ENCODE data around the gene FAAP20. TPM values are rescaled to one million over a fixed set of nuclear protein-coding genes. Genes with fewer than 3 reads are reported as not detected.

FAAP20 gene
- polyA plus RNA-seq, 3 donors, result 30.4 to 69.3 (median 62.6) TPM

DNA sequence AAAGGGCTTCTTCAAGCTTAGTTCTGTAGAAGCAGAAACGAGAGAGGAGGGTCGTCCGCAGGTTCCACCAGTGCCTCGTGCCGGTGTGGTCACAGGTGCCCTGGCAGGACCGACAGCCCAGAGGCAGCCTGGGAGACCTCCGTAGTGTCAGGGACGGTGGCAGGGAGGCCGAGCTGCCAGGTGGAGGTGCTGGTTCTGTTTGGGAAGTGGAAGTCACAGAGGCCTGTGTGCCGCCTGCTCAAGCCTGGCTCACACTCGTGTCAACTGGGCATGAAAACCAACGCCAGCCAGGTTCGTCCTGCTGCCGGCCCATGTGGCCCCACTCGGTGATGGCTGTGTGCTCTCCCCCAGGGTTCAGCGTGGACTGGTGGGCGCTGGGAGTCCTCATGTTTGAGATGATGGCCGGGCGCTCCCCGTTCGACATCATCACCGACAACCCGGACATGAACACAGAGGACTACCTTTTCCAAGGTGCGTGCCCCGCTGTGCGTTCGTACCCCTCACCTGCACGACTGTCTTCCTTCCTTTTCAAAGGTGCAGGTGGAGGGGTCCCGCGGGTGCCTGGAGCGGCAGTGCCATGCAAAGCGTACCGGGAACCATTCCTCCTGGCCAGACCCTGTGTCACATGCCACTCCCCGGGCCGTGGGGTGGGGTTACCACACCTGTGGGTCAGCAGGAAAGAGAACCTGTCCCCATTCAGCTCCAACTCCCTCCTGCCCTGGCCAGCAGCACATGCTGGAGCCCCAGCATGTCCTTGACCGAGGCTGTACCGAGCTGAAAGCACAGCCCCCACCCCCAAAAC lies 20.8 kb downstream of the FAAP20 start:
- no peak overlapping the region for H3K27ac ChIP-seq (ENCODE audit: low read depth, low read length)
- 76 to 79% (median 79%) methylated on average over 37 of the region's 37 CpGs for WGBS, 3 donors

DNA sequence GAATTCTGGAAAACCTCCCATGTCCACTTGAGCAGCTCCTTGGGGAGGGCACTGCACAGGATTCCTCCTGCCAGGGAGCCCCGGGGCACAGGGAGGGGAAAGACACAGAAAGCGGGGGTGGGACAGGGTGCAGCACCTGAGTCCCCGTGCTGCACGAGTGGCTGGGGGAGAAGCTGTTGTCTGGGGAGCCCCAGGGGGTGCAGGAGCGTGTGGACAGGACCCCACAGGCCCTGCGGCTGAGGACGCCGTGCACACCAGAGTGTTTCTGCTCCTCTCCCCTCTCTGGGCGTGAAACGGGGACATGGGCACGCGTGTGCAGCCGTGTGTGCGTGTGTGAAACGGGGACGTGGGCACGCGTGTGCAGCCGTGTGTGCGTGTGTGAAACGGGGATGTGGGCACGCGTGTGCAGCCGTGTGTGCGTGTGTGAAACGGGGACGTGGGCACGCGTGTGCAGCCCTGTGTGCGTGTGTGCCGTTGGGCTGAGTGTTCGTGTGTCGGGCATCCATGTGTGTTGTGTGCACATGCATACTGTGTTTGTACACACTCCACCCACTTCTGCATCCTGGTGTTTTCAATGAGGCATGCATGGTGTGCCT lies 21.9 kb downstream of the FAAP20 start:
- H3K27ac ChIP-seq (ENCODE audit: low read depth, low read length), result no peak overlapping the region
- 88 to 93% (median 92%) methylated on average over 30 to 33 of the region's 33 CpGs for WGBS, 3 donors

DNA sequence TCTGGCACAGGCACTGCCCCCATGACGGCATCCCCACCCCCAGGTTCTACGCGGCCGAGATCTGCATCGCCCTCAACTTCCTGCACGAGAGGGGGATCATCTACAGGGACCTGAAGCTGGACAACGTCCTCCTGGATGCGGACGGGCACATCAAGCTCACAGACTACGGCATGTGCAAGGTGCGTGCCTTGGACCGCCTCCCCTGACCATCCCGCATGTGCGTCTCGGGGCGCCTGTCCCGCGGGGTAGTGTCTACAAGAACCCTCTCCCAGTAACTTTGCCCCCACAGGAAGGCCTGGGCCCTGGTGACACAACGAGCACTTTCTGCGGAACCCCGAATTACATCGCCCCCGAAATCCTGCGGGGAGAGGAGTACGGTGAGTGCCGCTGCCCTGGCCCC lies 22.6 kb downstream of the FAAP20 start:
- WGBS, 3 donors, result 93 to 94% (median 94%) methylated on average over 26 of the region's 26 CpGs
- no peak overlapping the region for H3K27ac ChIP-seq (ENCODE audit: low read depth, low read length)

DNA sequence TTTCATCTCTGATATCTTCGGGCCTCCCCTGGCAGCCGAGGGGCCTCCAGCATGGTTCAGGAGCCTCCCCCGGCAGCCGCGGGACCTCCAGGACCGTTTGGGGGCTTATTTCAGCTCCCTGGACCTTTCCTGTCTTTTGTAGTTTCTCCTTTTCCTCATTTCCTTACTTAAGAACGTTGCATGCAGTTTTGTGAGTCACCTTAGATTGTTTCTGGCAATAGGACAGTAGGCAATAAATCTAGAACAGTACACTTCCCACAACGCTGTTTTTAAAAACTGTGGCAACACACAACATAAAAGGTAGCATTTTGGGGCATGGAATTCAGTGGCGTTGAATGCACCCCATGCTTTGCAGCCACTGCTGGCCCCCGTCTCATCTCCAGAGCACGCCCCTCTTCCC lies 24.4 kb downstream of the FAAP20 start:
- no peak overlapping the region for H3K27ac ChIP-seq (ENCODE audit: low read depth, low read length)
- 50 to 84% (median 62%) methylated on average over 11 of the region's 11 CpGs for WGBS, 3 donors

DNA sequence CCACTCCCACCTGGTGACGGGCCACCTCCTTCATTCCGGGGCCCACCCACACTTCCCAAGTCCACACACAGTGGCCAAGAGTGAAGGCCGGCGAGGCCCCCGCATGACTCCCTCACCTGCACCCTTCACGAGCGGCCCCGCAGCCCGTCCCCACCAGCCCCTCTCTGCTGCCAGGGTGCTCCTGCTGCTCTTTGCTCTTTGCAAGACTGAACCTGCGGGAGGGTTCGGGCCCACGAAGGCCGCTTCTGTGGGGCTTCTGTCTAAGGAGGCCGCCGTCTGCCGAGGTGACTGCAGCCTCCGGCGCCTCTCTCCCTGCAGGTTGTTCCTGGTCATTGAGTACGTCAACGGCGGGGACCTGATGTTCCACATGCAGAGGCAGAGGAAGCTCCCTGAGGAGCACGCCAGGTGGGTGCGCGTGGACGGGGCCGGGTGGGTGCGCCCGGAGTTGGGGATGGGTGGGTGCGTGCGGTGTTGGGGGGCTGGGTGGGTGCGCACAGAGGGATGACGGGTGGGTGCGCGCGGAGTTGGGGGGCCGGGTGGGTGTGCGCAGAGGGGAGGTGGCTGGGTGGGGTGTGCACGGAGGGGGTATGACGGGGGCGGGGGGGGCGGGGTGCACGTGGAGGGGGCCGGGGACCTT lies 25.3 kb downstream of the FAAP20 start:
- 94 to 96% (median 94%) methylated on average over 27 to 43 of the region's 43 CpGs for WGBS, 3 donors
- no peak overlapping the region for H3K27ac ChIP-seq (ENCODE audit: low read depth, low read length)

DNA sequence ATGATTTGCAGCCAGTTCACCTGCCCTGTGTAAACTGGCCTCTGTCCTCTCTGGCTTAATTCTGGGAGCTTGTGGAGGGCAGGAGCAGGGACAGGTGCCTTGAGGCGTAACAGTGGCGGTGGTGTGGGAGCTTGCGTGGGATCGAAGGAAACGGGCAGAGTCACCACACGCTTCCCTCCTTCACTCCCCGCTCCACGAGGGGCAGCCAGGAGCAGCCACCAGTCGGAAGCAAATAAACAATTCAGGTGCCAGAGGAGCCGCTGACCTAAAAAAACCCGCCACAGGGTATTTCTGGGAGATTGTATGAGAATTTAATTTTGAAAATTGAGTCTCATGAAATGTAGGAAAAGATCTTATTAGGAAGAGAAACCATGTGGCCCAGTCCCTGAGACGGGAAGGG lies 26.0 kb downstream of the FAAP20 start:
- H3K27ac ChIP-seq (ENCODE audit: low read depth, low read length), result no peak overlapping the region
- WGBS, 3 donors, result 92 to 94% (median 92%) methylated on average over 12 of the region's 12 CpGs

DNA sequence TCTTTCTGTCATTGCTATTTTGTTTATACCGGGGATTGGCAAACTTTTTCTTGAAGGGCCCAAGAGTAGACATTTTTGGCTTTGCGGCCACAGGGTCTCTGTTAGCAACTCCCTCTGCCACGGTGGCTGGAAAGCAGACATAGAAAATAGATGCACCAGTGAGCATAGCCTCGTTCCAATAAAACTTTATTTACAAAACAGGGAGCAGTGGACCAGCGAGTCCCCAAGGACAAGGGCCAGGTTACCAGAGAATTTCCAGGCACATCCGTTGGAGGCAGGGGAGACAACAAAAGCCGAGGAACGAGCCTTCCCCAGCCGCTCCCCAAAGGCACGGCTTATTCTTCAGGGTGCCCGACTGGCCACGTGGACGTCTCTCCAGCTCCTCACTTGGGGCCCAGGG lies 26.5 kb downstream of the FAAP20 start:
- WGBS, 3 donors, result 93 to 96% (median 95%) methylated on average over 13 of the region's 13 CpGs
- H3K27ac ChIP-seq (ENCODE audit: low read depth, low read length), result no peak overlapping the region

DNA sequence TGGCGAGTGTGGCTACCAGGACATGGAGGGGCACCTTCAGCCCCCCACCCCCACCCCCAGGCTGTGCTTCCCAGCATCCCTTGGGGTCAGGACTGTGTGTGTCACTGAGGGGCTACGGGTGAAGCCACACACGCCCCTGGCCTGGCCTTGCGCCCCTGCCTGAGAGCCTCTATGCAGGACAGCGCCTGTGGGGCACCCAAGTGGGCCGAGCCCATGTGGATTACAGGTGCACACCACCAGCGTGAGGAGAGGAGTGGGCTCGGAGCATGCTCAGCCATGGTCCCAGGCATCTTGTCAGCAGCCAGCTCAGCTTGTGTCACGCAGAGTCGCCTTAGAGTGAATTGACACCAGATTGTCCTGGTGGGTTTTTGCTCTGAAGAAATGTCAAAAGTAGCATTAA lies 27.9 kb downstream of the FAAP20 start:
- H3K27ac ChIP-seq (ENCODE audit: low read depth, low read length), result no peak overlapping the region
- WGBS, 3 donors, result 94% methylated on average over 10 of the region's 10 CpGs

DNA sequence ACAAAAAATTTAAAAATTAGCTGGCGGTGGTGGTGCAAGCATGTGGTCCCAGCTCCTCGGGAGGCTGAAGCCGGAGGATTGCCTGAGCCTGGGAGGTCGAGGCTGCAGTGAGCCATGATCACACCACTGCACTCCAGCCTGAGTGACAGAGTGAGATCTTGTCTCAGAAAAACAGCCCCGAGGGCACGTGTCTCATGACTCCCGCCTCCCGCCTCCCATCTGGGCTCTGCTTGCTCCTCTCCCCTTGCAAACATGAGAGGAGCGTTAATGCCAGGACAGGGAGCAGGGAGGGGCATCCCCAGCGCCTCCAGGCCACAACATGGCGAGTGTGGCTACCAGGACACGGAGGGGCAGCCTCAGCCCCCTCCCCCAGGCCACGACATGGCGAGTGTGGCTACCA lies 28.3 kb downstream of the FAAP20 start:
- no peak overlapping the region for H3K27ac ChIP-seq (ENCODE audit: low read depth, low read length)
- 80 to 88% (median 85%) methylated on average over 13 to 14 of the region's 14 CpGs for WGBS, 3 donors

DNA sequence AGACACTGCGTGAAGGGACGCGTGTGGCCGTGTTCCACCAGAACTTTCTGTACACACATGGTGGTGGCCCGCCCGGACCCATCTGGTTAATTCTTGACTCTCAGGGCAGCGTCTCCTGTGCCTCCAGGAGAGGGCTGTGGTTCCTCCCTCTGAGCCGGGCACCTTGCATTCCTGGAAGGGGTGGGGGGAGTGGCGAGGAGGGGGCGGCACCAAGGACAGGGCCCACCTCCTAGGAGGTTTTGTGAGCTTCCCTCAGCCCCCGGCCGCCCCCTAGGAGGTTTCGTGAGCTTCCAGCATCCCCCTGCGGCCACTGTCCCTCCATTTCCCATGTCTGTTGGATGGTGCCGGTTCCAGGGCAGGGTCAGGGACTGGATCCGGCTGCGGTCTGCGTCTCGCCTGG lies 28.9 kb downstream of the FAAP20 start:
- H3K27ac ChIP-seq (ENCODE audit: low read depth, low read length), result no peak overlapping the region
- WGBS, 3 donors, result 84 to 90% (median 87%) methylated on average over 19 of the region's 19 CpGs

DNA sequence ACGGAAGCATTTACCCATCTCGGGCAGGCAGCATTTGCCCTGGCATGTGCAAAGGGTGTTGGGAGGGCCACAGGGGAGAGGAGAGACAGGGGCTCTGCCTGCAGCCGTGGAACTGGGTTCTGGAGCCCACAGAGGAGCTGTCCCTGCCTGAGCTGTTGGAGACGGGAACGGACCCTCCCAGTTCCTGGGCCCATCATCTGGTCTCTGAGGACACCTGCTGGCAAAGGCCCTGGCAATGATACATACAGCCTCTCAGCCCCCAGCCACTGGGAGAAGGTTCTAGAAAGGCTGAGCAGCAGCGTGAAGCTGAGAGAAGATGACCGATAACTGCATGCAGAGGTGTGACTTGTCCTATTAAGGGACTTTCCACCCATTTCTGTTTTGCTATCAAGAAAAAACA lies 31.4 kb downstream of the FAAP20 start:
- WGBS, 3 donors, result 82 to 91% (median 84%) methylated on average over 7 of the region's 7 CpGs
- no peak overlapping the region for H3K27ac ChIP-seq (ENCODE audit: low read depth, low read length)

DNA sequence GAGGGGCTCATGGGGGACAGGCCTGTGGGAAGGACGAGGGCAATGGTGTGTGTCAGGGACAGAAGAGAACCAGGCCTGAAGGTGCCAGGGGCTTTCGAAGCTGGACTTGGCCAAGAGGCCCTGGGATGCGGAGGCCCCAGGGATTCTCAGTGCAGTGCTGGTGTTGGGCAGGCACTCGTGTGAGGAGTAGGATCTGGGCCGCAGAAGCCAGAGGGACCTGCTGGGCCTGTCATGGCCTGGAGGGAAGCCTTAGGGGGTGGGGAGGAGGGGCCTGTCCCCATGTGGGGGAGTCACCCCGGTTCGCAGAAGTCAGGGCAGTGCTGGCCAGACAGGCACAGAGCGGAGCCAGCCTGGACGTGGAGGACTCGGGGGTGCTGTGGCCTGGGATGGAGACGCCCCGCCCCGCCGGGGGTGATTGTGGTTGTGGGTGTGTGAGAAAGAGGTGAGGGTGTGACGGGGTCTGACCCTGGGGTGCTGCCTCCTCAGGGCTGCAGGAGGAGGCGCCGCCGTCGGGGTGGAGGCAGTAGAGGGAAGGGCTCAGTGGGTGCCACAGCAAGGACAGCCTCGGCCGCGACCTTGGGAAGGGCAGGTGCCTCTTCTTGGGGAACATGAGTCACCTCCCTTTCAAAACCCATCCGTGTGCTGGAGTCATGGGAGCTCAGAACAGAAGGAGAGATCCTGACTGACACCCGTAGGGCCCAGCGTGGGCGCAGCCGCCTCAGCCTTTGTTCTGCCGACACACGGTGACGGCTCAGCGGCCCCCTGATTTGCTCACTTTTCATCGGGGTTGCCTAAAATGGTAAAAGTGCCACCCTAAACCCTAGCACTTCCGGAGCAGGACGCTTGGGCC lies 33.9 kb downstream of the FAAP20 start:
- WGBS, 3 donors, result 90 to 94% (median 93%) methylated on average over 32 to 34 of the region's 34 CpGs
- no peak overlapping the region for H3K27ac ChIP-seq (ENCODE audit: low read depth, low read length)

DNA sequence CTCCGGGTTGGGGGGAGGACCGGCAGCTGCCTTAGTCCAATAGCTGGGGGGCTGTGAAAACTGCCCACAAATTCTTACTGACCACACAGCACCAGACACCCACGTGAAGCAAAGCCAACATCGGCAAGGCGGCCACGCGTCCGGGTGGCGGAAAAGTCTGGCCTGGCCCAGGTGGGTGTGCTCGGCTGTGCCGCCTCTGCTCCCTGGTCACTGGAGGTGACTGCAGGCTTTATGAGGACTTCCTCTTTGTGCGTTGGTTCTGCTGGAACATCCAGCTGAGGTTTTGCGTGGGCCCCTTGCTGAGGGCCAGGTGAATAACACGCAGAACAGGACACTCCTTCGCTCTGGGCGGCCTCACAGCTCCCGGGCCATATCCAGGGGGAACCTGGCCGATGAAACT lies 35.4 kb downstream of the FAAP20 start:
- WGBS, 3 donors, result 81 to 91% (median 90%) methylated on average over 18 of the region's 18 CpGs
- H3K27ac ChIP-seq (ENCODE audit: low read depth, low read length), result no peak overlapping the region

DNA sequence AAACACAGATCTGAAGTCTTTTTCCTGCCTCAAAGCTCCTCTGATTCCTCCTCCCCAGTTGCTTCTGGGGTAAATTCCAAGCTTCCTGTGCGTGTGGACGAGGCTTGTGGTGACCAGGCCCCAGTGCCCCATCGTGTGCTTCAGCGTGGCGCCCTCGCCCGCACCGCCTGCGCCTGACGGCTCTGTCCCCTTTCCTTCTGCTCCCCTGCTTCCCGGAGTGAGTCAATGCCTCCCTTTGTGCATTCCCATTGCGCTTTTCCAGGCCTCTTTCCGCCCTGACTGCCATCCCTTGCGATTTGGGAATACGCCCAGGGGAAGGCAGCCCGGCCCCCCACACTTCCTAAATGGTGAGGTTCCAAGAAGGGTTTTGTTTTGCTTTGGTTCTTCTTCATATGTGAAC lies 36.3 kb downstream of the FAAP20 start:
- WGBS, 3 donors, result 82 to 86% (median 83%) methylated on average over 16 of the region's 16 CpGs
- H3K27ac ChIP-seq (ENCODE audit: low read depth, low read length), result no peak overlapping the region

DNA sequence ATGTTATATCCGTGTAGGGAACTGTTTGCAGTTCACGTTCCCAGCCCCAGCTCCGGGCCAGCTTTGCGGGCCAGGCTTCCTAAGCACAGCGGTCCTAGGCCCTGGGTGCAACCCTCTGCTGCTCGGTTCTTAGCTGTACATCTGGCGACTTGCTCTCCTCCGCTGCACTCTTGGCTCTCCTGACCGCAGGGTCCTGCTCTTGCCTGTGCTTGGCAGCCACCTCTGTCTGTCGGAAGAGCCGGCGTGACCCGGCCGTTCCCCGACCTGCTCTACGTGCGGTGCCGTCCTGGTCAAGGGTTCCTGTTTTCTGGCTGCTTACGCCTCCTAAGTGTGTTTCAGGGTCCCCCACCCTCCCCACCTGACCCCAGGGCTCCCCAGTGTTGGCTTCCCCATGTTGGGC lies 36.7 kb downstream of the FAAP20 start:
- H3K27ac ChIP-seq (ENCODE audit: low read depth, low read length), result no peak overlapping the region
- WGBS, 3 donors, result 90 to 95% (median 91%) methylated on average over 19 of the region's 19 CpGs

DNA sequence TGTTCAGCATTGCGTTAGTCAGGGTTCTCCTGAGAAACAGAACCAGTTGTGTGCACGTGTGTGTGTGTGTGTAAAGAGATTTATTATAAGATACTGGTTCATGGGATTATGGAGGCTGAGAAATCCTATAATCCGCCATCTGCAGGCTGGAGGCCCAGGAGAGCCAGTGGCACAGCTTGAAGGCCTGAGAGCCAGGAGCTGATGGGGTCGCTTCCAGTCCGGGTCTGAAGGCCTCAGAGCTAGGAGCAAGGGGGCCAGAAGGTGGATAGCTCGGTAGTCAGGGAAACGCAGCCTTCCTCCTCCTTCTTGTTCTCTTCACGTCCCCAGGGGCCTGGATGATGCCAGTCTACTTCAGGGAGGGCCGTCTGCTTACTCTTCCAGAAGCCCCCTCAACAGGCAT lies 37.7 kb downstream of the FAAP20 start:
- H3K27ac ChIP-seq (ENCODE audit: low read depth, low read length), result no peak overlapping the region
- WGBS, 3 donors, result 80 to 93% (median 83%) methylated on average over 9 of the region's 9 CpGs

DNA sequence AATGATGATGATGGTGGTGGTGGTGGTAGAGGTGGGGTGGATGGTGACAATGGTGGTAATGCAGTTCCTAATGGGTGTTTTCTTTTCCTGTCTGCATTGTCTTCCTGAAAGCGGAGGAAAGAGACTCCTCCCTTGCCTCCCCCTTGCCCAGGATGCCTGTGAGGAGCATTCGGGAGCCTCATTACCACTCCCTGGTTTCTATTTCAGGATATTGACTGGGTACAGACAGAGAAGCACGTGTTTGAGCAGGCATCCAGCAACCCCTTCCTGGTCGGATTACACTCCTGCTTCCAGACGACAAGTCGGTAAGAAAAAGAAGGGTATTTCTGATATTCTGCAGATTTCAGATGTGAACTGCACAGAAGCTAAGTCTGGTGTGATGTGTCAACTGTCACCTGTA lies 38.8 kb downstream of the FAAP20 start:
- H3K27ac ChIP-seq (ENCODE audit: low read depth, low read length), result no peak overlapping the region
- 82 to 93% (median 90%) methylated on average over 6 of the region's 6 CpGs for WGBS, 3 donors

DNA sequence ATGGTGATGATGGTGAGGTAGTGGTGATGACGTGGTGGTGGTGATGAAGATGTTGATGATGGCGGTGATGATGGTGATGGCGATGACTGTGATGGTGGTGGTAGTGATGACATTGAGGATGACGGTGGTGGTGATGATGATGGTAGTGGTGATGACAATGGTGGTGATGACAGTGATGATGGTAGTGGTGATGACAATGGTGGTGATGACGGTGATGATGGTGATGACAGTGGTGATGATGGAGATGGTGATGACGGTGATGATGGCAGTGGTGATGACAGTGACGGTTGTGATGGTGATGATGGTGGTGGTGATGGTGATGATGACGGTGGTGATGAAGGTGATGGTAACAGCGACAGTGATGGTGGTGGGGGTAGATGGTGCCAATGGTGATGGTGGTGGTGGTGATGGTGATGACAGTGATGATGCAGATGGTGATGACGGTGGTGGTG lies 39.4 kb downstream of the FAAP20 start:
- WGBS, 3 donors, result 96 to 99% (median 98%) methylated on average over 10 of the region's 10 CpGs

DNA sequence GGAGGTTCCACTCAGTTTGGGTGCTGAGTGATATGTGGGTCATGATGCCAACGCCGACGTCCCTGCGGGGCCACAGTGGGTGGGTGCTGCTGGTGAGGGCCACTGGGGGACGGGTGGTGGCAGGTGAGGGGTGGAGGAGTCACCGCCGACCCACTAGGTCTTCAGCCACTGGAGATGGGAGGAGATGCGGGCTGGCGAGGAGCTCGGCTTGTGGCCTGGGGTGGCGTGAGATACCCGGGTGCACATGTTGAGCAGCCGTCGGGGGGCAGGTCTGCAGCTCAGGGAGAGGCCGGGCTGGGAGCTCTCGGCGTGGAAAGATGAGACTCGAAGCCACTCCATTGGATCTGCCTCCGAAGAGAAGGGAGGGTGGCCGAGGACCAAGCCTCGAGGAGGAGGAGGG lies 40.5 kb downstream of the FAAP20 start:
- WGBS, 3 donors, result 92 to 97% (median 95%) methylated on average over 21 of the region's 21 CpGs
- H3K27ac ChIP-seq (ENCODE audit: low read depth, low read length), result no peak overlapping the region

More for the DNA sequence above, 39.4 kb downstream of the FAAP20 start:
- H3K27ac ChIP-seq (ENCODE audit: low read depth, low read length), result no peak overlapping the region
